H9 (cell line): Measurements from ENCODE around the gene LDLRAD4. TPM values are rescaled to one million over a fixed set of nuclear protein-coding genes. Genes with fewer than 3 reads are reported as not detected.

ENCODE experiments used
- DNase-seq: peaks from one replicate; pipeline ENCODE4 v3.0.0-alpha.2; 2017
- H2AFZ ChIP-seq: one replicate; pipeline ENCODE4 v1.6.1; 2013; ENCODE audit warnings: mild to moderate bottlenecking, low read length, control low read depth, moderate library complexity
- H2AK5ac ChIP-seq: 2 replicates; pipeline ENCODE4 v1.6.1; 2013; ENCODE audit warnings: low read length, control low read depth, mixed read lengths; ENCODE audit not compliant: insufficient read length
- H2BK120ac ChIP-seq: one replicate; pipeline ENCODE4 v1.6.1; 2013; ENCODE audit warnings: low read depth, mild to moderate bottlenecking, low read length, control low read depth, inconsistent platforms; ENCODE audit not compliant: poor library complexity, severe bottlenecking
- H2BK12ac ChIP-seq: 2 replicates; pipeline ENCODE4 v1.6.1; 2013; ENCODE audit warnings: low read length, control low read depth, mixed read lengths, low read depth; ENCODE audit not compliant: insufficient read length
- H2BK15ac ChIP-seq: 2 replicates; pipeline ENCODE4 v1.6.1; 2013; ENCODE audit warnings: low read depth, low read length, control low read depth
- H2BK20ac ChIP-seq: one replicate; pipeline ENCODE4 v1.6.1; 2013; ENCODE audit warnings: low read depth, mild to moderate bottlenecking, low read length, control low read depth, inconsistent platforms; ENCODE audit not compliant: poor library complexity, severe bottlenecking
- H2BK5ac ChIP-seq: 2 replicates; pipeline ENCODE4 v1.6.1; 2013; ENCODE audit warnings: low read length, control low read depth, mixed read lengths; ENCODE audit not compliant: insufficient read length
- H3K14ac ChIP-seq: 2 replicates; pipeline ENCODE4 v1.6.1; 2013; ENCODE audit warnings: low read length, control low read depth; ENCODE audit not compliant: insufficient read depth
- H3K18ac ChIP-seq: 2 replicates; pipeline ENCODE4 v1.6.1; 2013; ENCODE audit warnings: low read depth, mild to moderate bottlenecking, mixed read lengths, low read length, control low read depth; ENCODE audit not compliant: insufficient read length
- H3K23ac ChIP-seq: 2 replicates; pipeline ENCODE4 v1.6.1; 2013; ENCODE audit warnings: low read length, control low read depth, mixed read lengths, low read depth; ENCODE audit not compliant: insufficient read length
- H3K23me2 ChIP-seq: 2 replicates; pipeline ENCODE4 v1.6.1; 2013; ENCODE audit warnings: low read depth, mild to moderate bottlenecking, mixed read lengths, low read length, control low read depth; ENCODE audit not compliant: insufficient read length, poor library complexity, severe bottlenecking
- H3K27ac ChIP-seq: 2 replicates; pipeline ENCODE4 v1.5.1; 2013; ENCODE audit warnings: low read length, control low read depth, mixed read lengths, low read depth; ENCODE audit not compliant: insufficient read length
- H3K27me3 ChIP-seq: 2 replicates; pipeline ENCODE4 v1.6.1; 2013; ENCODE audit warnings: low read length, control low read depth, inconsistent platforms; ENCODE audit not compliant: insufficient read depth
- H3K4ac ChIP-seq: 2 replicates; pipeline ENCODE4 v1.6.1; 2013; ENCODE audit warnings: low read depth, mild to moderate bottlenecking, control low read depth, inconsistent platforms, low read length, moderate library complexity
- H3K4me1 ChIP-seq: 2 replicates; pipeline ENCODE4 v1.6.1; 2013; ENCODE audit warnings: low read length, control low read depth, inconsistent platforms; ENCODE audit not compliant: insufficient read depth
- H3K4me2 ChIP-seq: 2 replicates; pipeline ENCODE4 v1.6.1; 2013; ENCODE audit warnings: low read length, control low read depth, mixed read lengths; ENCODE audit not compliant: insufficient read length, insufficient read depth
- H3K56ac ChIP-seq: 2 replicates; pipeline ENCODE4 v1.6.1; 2013; ENCODE audit warnings: low read depth, mild to moderate bottlenecking, mixed read lengths, low read length, control low read depth; ENCODE audit not compliant: insufficient read length
- H3K79me1 ChIP-seq: 2 replicates; pipeline ENCODE4 v1.6.1; 2013; ENCODE audit warnings: low read depth, mild to moderate bottlenecking, moderate library complexity, low read length, control low read depth, inconsistent platforms; ENCODE audit not compliant: insufficient read depth, poor library complexity, severe bottlenecking
- H3K79me2 ChIP-seq: 2 replicates; pipeline ENCODE4 v1.6.1; 2013; ENCODE audit warnings: low read length, control low read depth, inconsistent platforms; ENCODE audit not compliant: insufficient read depth
- H3K9ac ChIP-seq: 2 replicates; pipeline ENCODE4 v1.6.1; 2013; ENCODE audit warnings: low read length, control low read depth, mixed read lengths; ENCODE audit not compliant: insufficient read length; ENCODE audit errors: extremely low read depth
- H3K9me3 ChIP-seq: one replicate; pipeline ENCODE4 v1.6.1; 2013; ENCODE audit warnings: low read depth, low read length, inconsistent platforms; ENCODE audit not compliant: control insufficient read depth
- H3T11ph ChIP-seq: one replicate; pipeline ENCODE4 v1.6.1; 2013; ENCODE audit warnings: mild to moderate bottlenecking, low read length, control low read depth, inconsistent platforms
- H4K20me1 ChIP-seq: one replicate; pipeline ENCODE4 v1.6.1; 2013; ENCODE audit not compliant: control insufficient read depth, insufficient read length, insufficient read depth
- H4K5ac ChIP-seq: 2 replicates; pipeline ENCODE4 v1.6.1; 2013; ENCODE audit warnings: low read depth, mild to moderate bottlenecking, mixed read lengths, low read length, control low read depth; ENCODE audit not compliant: insufficient read length
- H4K8ac ChIP-seq: replicated peaks from 2 replicates; pipeline ENCODE4 v1.6.1; 2013; ENCODE audit warnings: low read length, control low read depth, mixed read lengths, low read depth; ENCODE audit not compliant: insufficient read length
- H4K91ac ChIP-seq: 2 replicates; pipeline ENCODE4 v1.6.1; 2013; ENCODE audit warnings: low read depth, mild to moderate bottlenecking, moderate library complexity, mixed read lengths, low read length, control low read depth; ENCODE audit not compliant: insufficient read length
- H3K27ac Mint-ChIP-seq, 3 experiments: 2 replicates in 2 of 3; 3 replicates in 1 of 3; pipeline ENCODE4 v1.8.0; 2020 to 2021; ENCODE audit warnings: mixed read lengths in 3 of 3, mild to moderate bottlenecking in 1 of 3, moderate library complexity in 1 of 3
- H3K27me3 Mint-ChIP-seq: 2 replicates; pipeline ENCODE4 v1.8.0; 2021; ENCODE audit warnings: low read depth, mild to moderate bottlenecking, moderate library complexity, mixed read lengths
- H3K36me3 Mint-ChIP-seq, 3 experiments: 2 replicates in 2 of 3; 3 replicates in 1 of 3; pipeline ENCODE4 v1.8.0; 2020 to 2021; ENCODE audit warnings: low read depth in 3 of 3, mixed read lengths in 3 of 3; ENCODE audit not compliant: insufficient read depth in 1 of 3
- H3K4me1 Mint-ChIP-seq, 2 experiments: 2 replicates each; pipeline ENCODE4 v1.8.0; 2020; ENCODE audit warnings: mixed read lengths in 2 of 2
- H3K4me3 Mint-ChIP-seq, 2 experiments: 2 replicates in 1 of 2; 3 replicates in 1 of 2; pipeline ENCODE4 v1.8.0; 2020 to 2021; ENCODE audit warnings: mild to moderate bottlenecking in 2 of 2, mixed read lengths in 2 of 2, moderate library complexity in 1 of 2
- H3K9me3 Mint-ChIP-seq, 2 experiments: 2 replicates in 1 of 2; 3 replicates in 1 of 2; pipeline ENCODE4 v1.8.0; 2020; ENCODE audit warnings: mild to moderate bottlenecking in 2 of 2, mixed read lengths in 2 of 2, moderate library complexity in 1 of 2
- CTCF ChIP-seq: fragments of 200-600 bp; sonication (generic); conservative IDR thresholded peaks from 3 replicates; pipeline ENCODE4 v1.8.0; 2021; ENCODE audit warnings: antibody characterized with exemption, mild to moderate bottlenecking
- WGBS: extraction: QIAGEN DNeasy Blood & Tissue Kit; methylation state at CpG from one replicate; pipeline ENCODE4 v1.1.7; 2013; ENCODE audit warnings: missing lambda C conversion rate, low lambda C conversion rate, mixed read lengths; ENCODE audit not compliant: insufficient read length; ENCODE audit errors: extremely low coverage; 5-methylcytosine and 5-hydroxymethylcytosine counted together
- total RNA-seq: library from RNA; stranded (reverse); gene quantifications from 2 replicates; pipeline ENCODE4 v1.2.1, GENCODE V29; 2021

The LDLRAD4 gene
- total RNA-seq, 1 experiment from 2014 or later, result 3.9 TPM

GRCh38 chr18:13173578-13174145, 44.9 kb upstream of the LDLRAD4 start:
- Histone ChIP-seq H2AFZ (no peak overlapping the region), H4K8ac (no peak overlapping the region), H4K20me1 (no peaks in the 10 kb centered on the region), H3K27me3 (no peaks in the 10 kb centered on the region), H2BK12ac (no peak overlapping the region), H3K4me2 (no peak overlapping the region), H3K18ac (no peak overlapping the region), H2BK15ac (no peak overlapping the region), H2BK5ac (no peak overlapping the region), H3K27ac (no peak overlapping the region), H3K56ac (no peak overlapping the region), H3K9me3 (no peaks in the 10 kb centered on the region), H3K9ac (no peak overlapping the region), H3K14ac (no peak overlapping the region), H3K23me2 (no peaks in the 10 kb centered on the region), H3T11ph (no peak overlapping the region), H4K91ac (no peak overlapping the region), H3K23ac (no peak overlapping the region), H3K79me1 (no peaks in the 10 kb centered on the region), H2AK5ac (no peak overlapping the region), H2BK120ac (no peak overlapping the region), H4K5ac (peak overlapping the region; percentile 69), H3K79me2 (no peaks in the 10 kb centered on the region), H3K4ac (no peak overlapping the region), H3K4me1 (no peaks in the 10 kb centered on the region), H2BK20ac (no peak overlapping the region)
- Mint-ChIP-seq H3K9me3 (no peaks in the 10 kb centered on the region; a peak in 1 of 5 replicates), H3K27me3 (peaks cover 8% of the 10 kb centered on the region), H3K36me3 (no peaks in the 10 kb centered on the region), H3K27ac (peak overlapping the region in 1 of 3 experiments; percentile 72; a peak in 1 of 7 replicates), H3K4me3 (no peak overlapping the region), H3K4me1 (peaks cover 0 to 6% of the 10 kb centered on the region in 2 experiments; a peak in 1 of 4 replicates)
- WGBS, result no CpG with 5 or more reads among the region's 14 CpGs
- no peak for DNase-seq
- no peak for TF ChIP-seq CTCF
